ENCODE measurements around the gene TENM4.

Gene TENM4

DNA sequence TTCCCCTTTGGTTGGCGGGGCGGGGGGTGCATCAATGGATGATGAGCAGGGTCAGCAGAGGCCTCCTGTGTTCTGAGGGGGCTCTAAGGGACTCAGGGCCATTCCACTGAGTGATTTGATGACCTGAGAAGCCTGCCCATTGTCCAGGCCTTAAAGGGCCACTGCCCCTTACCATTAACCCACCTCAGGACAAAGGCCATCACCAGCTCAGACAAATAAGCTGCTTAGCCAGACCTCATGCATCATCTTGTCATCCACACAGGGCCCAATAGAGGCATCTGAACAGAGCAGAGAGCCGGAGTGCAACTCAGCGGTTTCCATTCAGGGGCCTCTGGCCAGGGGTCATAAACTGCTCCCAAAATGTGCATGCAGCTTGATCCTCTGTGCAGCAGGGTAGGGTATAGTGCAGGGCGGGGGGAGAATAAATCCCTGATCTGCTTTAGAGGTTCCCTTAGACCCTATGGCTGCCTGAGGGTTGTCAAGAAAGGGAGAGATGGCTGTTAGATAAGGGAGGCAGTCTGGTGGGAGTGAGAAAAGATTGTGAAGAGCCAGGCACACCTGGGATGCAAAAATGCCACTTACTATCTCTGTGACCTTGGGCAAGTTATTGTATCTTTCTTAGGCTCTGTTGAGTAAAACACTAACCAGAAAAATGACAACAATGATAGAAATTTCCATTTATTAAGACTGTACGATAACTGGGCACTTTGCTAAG lies 490.7 kb downstream of the TENM4 start:
- DNase-seq, result no peak

DNA sequence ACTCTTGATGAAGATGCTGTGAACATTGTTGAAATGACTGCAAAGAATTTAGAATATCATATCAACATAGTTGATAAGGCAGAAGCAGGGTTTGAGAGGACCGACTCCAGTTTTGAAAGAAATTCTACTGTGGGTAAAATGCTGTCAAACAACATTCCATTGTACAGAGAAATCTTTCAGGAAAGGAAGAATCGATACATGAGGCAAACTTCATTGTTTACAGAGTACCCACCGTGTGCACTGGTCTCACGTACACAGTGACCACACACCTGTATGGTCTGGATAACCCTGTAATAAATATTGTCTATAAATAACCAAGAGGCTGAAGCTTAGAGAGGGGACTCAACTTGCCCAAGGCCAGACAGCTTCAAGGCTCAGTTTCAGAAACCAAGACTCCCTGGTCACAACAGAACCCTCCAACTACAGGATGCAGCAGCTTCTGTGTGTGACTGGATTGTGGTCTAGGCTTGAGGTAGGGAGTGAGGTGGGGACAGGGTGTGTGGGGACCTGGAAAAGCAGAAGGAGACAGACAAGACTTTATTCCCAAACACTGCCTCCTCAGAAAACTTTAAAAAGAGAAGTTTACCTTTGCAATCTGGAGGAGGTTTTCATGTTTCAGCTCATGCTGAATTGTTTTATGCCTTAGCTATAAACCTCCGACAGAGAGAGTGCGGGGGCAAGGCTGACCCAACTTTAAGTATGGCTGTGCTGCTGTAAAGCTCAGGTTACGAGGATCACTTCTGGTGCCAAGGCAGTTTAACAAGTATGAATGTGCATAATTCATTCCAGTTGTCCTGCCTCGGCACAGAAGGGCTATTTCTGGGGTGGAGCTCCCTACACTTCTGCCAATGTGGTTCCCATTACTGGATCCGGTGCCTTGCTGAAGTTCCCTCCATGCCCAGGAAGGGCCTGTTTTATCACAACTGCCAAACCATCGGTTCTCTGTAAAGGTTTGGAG lies 493.6 kb downstream of the TENM4 start:
- DNase-seq, result no peak

DNA sequence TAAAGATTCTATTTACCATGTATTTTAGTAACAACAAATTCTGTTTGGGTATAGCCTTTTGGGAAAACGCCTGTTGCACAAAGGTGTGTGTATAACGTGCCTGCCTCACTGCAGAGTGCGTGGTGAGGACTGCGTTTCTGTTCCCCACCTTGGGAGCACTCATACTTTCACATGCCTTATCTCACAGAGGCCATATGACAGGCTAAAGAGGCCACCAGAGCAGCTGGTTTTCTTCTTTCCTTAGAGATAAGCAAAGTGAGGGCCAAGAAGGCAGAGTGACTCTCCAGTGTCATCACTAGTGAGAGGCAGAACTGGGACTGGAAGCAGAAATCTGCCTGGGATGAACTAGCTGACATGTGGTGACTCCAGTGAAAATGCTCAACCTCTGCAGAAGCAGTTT lies 497.0 kb downstream of the TENM4 start:
- no peak for DNase-seq

DNA sequence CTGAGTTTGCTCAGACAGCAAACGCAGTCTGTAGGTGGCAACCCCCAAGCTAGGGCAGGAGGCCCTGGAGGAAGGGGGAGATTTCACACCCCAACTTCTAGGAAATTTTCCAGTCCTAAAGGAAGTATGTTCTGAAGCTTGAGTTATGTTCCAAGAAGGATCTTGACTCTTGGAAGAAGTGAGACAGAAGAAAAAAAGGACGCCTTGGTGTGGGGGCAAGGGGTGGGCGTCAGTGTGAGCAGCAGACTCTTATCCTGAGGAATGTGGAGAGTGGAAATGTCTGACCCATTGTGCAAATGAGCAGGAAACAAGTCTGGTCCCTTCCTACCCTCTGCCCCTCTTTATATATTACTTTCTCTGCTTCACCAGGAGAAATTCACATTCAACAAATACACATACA lies 497.7 kb downstream of the TENM4 start:
- no peak for DNase-seq

DNA sequence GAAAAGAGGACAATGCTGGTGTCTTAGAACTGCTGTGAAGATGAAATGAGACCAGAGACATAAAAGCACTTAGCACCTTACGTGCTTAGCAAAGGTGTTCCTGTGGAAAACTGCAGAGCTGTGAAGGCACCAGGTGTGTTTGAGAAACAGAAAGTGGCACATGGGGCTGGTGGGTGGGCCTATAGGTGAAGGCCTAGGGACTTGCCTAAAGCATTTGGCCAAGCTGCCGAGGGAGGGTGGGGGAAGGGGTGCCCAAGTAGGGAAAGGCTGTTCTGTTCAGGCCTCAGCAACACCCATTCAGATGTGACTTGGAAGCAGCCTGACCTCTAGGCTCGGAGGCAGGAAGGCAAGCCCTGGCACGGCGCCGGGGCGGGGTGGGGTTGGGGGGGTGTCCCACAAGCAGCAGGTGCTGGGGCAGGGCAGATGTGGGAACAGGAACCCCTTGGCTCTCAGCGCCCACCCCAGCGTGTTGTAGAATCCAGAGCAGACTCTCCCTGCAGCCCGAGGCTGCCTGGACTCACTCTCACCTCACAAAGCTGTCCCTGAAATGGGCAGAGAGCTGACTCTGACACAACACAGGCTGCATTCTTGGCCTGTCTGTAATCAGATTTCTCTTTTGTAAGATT lies 499.5 kb downstream of the TENM4 start:
- DNase-seq, result no peak

DNA sequence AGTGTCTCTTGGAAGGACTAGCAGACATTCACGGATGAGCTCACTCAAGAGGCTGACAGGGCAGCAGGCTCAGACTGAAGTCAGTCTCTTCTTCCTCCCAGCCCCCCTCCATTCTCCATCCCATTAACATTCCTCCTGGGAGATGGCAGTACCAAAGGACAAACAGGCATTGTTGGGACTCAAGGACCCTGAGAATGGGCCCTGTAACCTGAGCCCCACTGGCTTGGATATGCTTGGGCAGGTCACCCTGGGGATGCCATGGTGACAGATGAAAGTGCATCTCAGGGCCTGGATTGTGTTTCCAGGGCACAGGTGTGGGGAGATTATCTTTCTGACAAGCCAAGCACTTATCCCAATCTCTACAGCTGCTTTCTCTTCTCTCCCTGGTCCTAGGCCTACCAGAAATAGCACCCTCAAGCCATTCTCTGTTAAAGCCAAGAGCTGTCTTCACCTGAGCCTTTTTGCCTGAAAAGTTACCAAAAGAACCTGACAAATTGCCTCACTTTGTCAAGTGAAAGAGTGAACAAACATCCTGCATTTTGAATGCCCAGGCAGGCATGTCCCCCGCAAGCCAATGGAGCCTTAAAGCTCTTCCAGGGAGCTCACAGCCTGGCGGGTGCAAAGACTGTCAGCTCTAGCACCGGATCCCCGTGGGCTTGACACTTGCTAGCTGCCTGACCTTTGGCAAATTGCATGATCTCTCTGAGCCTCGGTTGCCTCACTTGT lies 500.2 kb downstream of the TENM4 start:
- no peak for DNase-seq

DNA sequence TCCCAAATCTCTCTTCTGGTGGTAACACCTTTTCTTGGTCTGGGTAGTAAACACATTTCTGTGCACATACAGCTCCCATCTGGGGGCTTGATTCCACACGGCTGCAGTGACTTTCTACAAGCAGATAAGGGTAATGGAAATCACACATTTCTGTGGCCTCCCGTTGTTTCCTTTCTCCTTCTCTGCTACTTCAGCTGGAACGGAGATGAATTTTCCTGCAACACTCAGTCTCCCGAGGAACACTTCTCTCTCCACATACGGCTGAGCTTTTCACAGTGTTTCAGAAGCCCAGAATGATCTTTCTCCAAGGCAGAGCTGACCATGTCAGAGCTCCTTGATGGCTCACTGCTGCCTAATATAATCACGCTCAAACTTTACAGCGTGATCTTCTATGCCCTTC lies 501.9 kb downstream of the TENM4 start:
- no peak for DNase-seq

DNA sequence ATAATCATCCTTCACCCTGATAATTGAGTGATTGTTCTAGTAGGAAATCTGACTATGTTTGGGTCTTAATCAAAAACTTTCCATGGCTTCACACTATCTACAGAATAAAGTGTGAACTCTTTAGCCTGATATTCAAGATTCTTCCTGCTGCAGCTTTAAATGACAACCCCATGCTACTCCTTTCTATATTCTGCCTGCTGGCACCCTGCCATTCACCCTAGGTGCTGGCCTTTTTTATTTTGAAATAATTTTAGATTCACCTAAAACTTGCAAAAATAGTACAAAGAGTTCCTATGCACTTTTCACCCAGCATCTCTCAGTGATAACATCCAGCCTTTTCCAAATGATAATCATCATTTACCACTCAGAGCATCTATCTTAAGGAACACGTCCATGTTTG lies 502.8 kb downstream of the TENM4 start:
- no peak for DNase-seq

DNA sequence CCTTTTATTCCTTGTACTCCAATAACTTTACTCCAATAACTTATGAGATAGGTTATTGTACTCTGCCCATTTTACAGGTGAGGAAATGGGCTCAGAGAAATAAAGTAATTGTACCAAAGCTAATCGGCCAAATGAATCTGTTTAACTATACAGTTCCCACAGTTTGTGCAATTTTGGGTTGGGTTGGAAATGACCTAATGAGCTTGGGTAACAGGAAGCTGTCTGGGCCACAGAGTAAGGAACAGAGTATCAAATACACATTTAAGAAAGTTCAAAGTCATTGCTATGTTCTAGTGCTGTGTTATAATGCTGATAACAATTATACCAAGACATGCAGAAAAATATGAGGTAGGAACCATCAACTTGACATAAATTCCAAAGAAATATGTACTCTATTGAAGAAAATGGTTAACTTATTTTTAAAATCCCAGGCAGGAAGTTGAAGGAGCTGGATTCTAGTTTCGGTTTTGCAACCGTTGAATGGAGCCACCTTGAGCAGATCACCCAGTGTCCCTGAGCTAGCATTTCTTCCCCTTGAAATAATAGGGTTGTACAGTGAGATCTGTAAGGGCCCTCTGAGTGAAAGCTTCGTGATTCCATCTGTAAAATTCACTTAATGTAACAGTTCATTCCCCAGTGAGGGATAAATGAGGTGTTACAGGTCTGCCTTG lies 505.3 kb downstream of the TENM4 start:
- DNase-seq, result no peak

DNA sequence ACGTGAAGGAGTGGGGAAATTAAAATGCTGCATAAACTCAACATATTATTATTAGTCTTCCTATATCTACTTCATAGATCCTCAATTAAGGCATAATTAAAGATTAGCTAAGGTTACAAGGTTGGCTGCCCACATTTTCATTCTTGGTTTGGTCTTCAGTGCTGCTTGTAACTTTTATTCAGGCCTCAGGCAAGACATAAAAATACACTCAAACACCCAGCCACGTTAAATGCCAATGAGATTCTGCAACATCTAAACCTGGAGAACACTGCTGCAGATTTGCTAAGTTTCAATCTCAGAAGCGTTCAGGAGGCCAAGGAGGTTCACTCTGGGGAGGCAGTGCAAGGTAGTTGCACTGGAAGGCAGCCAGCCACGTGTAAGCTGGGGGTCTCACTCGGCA lies 507.5 kb downstream of the TENM4 start:
- DNase-seq, result no peak

DNA sequence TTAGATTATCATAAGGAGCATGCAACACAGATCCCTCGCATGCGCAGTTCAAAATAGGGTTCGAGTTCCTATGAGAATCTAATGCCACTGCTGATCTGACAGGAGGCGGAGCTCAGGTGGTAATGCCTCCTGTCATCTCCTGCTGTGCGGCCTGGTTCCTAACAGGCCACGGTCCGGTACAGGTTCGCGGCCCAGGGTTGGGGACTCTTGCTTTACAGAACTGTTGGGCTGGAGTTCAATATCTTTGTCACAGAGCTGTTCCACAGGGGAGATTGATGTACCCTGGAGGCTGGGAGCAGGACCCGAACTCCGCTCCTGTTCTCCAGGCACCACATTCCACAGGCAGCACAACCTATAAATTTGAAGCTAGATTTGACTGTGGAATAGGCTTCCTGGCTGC lies 508.1 kb downstream of the TENM4 start:
- no peak for DNase-seq

DNA sequence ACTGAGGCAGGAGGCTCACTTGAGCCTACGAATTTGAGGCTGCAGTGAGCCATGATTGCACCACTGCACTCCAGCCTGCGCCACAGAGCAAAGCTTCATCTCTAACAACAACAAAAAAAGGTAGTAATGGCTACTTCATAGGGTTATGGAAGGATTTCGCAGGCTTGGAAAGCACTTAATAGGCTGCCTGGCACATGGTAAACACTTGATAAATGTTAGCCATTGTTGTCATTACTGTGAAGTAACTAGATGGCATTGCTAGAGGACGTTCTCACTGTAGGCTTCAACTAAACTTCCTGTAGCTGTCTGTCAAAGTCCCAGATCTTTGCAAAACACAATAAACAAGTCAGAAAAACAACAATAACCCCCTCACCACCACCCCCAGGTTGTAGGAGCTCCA lies 508.9 kb downstream of the TENM4 start:
- DNase-seq, result no peak

DNA sequence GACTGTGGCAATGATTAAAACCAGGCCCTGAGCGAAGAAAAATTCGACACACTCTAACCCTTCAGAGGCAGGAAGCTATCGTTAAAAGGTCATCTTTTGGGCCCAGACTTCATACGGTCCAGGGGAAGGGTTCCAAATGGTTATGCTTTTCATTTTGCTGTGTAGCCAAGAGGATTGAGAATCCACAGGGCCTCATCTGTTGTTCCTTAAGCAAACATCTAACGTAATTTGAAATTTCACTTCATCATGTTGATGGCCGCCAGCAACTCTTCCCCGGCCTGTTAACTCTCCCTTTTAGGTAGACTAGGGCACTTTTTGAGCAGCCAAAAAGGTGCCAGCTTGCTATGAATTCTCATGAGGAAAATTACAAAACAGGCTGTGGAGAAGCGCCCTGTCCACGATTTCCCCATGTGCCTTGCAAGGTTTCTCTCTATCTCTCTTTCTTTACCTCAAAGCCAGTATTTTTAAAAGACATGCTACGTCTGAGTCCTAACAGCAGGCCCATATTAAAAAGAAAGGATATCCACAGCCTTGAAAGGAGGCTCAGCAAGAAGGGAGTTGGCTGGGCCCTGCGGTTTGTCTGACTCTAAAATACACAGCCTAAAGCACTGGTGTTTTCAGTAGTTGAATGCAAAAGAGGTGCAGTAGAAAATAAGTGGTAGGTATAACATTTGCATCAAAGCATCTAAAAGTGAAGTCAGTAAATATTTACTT lies 509.9 kb downstream of the TENM4 start:
- DNase-seq, result no peak

DNA sequence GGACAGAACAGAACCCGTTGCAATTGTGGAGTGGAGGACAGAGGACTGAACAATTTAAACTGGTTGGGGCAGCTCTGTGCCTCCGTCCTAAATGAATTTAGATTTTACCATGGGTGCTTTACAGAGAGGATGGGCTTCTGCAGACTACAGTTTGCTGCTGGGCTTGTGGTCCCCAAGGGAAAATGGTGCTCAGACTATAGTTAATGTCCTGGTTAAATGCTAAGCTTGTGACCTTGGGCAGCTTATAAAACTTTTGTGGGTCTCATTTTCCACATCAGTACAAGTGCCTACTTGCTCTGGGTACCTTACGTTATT lies 511.0 kb downstream of the TENM4 start:
- DNase-seq, result no peak

DNA sequence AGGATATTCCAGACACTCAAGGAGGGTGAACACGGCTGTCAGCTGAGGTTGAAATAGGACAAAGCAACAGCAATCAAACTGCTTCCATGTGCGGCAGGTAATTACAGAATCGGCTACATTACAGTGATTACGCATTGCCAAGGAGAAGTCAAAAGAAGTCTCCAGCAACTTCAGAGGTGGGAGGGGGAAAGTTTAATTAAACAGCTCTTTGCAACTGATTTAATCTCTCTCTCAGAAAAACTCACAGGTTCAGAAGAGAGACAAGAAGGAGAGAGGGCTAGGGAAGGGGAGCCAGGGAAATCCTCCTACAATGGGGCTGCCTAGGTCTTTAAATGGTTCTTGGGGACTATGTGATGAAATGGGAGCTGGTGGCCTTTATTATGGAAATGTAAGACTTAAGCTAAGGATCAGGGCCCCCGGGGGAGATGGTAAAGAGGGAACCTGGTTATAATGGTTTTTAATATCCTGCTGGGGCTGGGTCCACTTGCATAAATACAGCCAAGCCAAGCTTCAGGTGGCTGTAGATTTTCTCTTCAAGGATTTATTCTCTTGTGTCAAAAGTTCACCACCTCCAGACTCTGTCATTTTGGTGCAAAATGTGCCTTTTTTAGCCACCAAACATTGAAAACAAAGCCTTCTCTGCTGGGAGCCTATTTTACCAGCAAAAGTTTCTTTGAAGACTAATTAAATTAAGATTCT lies 511.5 kb downstream of the TENM4 start:
- no peak for DNase-seq

DNA sequence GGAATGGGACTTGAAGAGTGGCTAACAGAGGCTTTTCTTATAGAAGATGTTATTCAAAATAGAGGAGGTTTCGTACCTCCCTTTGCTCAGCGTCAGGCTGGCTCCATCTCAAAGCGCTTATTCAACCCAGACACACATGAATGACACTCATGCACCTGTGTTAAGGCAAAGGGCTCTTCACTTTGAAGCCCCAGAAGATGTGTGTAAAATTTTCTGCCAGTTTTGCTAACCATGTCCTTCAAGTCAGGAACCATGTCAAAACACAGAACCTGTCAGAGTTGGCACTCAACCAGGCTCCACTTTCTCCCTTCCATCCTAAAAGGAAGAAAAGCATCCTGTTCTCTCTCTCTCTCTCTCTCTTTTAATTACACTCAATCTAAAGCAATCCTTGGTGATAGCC lies 513.3 kb downstream of the TENM4 start:
- DNase-seq, result no peak

DNA sequence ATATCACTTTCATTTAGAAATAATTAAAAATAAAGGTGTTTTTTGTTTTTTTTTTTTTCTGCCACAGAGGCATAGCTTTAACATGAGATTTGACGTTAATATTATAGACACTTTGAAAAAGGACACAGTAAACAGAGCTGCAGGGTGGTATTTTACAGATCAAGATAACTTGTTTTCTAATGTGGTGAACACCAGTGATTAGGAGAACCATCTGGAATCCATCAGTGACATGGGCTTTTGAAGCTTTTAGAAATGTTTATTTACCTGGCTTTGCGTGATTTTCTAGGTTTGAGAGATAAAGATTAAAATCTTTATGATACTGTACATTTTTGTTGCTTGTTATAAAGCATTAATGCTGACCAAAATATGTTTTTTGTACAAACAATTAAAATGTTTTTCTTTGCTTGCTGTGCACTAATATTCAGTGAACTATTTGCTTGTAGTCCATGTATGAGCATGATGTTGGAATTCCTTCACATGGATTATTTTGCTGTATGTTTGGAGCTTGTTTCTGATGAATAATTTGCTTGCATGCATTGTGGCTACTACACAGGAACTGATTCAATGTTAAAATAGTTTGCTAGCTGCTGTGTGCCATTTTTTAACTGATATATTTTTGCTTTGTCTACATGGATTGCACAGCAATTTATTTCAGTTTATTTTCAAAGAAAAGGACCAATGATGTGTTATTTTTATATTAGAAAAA lies 514.0 kb downstream of the TENM4 start:
- DNase-seq, result no peak

DNA sequence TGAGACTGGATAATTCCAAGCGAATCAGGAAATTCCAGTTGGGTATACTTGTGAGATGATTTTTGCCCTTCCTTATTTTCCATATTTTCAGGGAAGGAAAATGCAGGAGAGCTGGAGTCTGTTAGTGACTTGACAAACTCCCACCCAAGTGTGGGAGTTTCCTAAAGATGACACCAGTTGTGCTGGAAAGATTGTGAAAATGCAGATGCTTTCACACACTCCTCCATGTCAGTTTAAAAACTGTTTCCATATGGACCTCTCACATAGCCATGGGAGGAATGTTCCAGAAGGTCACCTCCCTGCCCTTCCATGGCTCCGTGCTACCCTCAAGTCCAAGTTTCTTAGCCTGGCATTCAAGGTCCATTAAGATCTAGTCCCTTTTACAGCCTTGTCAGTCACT lies 515.4 kb downstream of the TENM4 start:
- DNase-seq, result no peak

DNA sequence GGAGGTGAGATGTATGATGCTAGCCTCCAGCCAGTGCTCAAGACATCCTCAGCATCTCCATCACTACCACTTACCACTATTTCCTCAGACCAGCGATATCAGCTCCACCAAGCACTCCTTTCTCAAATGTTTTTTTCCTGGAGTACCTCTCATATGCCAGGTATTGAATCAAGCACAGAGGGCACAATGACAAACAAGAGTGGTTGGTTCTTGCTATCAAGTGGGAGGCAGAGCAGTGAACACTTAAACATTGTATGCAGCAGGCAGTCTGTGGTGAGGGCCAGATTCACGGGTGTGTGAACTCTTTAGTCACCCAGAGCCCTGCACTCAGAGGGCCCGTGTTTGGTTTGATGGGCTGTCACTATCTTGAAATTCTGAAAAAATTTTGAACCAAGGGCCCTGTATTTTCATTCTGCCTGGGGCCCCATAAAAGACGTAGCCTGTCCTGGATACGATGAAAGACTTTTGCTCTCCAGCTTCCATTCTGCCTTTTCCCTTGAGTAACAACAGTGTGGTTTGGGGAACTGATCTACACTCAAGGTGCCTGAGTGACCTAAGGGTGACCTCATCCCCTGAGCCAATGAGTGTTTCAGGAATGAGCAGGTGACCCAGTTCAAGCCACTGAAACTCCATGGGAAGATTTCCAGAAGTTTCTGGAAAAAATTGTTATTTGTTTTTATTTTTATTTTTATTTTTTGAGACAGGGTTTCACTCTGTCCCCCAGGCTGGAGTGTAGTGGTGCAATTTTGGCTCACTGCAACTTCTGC lies 517.8 kb downstream of the TENM4 start:
- no peak for DNase-seq

DNA sequence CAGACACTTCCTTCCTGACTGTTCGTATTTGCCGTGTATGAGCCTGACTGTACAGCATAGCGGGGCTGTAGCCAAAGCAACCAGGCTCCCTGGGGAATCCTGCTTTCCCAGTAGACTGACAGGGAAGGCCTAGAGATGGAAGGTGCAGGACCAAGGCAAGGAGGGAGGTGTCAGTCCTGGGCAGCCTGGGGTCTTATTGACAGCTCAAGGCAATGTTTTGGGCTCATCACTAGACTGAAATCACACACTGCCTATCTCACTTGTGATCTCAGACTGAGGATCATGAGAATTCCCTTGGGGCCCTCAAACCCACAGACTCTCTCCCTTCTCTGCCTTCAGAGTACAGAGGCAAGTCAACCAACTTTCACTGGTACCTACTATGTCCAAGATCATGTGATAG lies 519.3 kb downstream of the TENM4 start:
- DNase-seq, result no peak

Data from NCI-H446 (cell line).